Measurements from ENCODE around the gene CASK. TPM values are rescaled to one million over a fixed set of nuclear protein-coding genes. Genes with fewer than 3 reads are reported as not detected.

CASK gene
- total RNA-seq, 1 experiment from 2014 or later: 163 TPM

DNA sequence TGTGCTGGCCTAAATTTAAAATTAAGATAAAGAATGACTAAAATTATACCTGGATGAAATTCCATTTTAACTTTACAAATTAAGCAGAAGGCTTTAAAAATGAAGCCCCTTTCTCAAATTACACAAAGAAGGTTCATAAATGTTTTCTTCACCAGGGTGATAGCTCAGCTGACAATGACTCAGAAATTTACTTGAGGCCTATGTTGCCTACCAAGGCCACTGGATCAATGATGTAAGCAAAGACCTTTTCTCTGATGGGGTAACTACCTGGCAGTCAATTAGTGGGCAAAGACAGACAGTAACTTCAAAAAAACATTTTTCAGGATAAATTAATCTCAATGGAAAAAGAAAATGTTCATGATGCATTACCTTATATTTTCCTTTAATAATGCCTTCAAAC, 258.4 kb downstream of the CASK start:
- Histone ChIP-seq H3K27me3 (replicated peaks; ENCODE audit: control insufficient read depth, insufficient read depth, low read length) (no peaks in the 10 kb centered on the region), H3K9me3 (no peaks in the 10 kb centered on the region), H3K4me1 (no peaks in the 10 kb centered on the region), H3K36me3 (ENCODE audit: control insufficient read depth, insufficient read depth, low read length) (no peaks in the 10 kb centered on the region), H3K4me3 (ENCODE audit: low read depth, low read length) (no peak overlapping the region)
- H3K36me3 Mint-ChIP-seq (ENCODE audit: insufficient read depth, unreplicated experiment): peaks cover 18% of the 10 kb centered on the region
- DNase-seq: no peak
- no TSS peak for BruUV-seq (replicated peaks)
- TF ChIP-seq, protein P1, sequence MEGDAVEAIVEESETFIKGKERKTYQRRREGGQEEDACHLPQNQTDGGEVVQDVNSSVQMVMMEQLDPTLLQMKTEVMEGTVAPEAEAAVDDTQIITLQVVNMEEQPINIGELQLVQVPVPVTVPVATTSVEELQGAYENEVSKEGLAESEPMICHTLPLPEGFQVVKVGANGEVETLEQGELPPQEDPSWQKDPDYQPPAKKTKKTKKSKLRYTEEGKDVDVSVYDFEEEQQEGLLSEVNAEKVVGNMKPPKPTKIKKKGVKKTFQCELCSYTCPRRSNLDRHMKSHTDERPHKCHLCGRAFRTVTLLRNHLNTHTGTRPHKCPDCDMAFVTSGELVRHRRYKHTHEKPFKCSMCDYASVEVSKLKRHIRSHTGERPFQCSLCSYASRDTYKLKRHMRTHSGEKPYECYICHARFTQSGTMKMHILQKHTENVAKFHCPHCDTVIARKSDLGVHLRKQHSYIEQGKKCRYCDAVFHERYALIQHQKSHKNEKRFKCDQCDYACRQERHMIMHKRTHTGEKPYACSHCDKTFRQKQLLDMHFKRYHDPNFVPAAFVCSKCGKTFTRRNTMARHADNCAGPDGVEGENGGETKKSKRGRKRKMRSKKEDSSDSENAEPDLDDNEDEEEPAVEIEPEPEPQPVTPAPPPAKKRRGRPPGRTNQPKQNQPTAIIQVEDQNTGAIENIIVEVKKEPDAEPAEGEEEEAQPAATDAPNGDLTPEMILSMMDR (IDR thresholded peaks at IDR 0.05; ENCODE audit: insufficient read depth in 1 of 2, low read depth in 1 of 2, low read length in 1 of 2, severe bottlenecking in 1 of 2, unreplicated experiment in 1 of 2): no peak
- H3K4me3 Mint-ChIP-seq (ENCODE audit: unreplicated experiment): no peak overlapping the region
- H3K9me3 Mint-ChIP-seq (ENCODE audit: unreplicated experiment): no peaks in the 10 kb centered on the region
- no peaks in the 10 kb centered on the region for H3K4me1 Mint-ChIP-seq (ENCODE audit: low read depth, unreplicated experiment)
- H3K27me3 Mint-ChIP-seq (ENCODE audit: insufficient read depth, unreplicated experiment): no peaks in the 10 kb centered on the region
- ChIA-PET CTCF (no interaction called here), POLR2A (no interaction called here)
- intact Hi-C loops (cut with micrococcal nuclease; ENCODE audit: unreplicated experiment): no loop called here
- H3K27ac Mint-ChIP-seq (ENCODE audit: unreplicated experiment): no peak overlapping the region

DNA sequence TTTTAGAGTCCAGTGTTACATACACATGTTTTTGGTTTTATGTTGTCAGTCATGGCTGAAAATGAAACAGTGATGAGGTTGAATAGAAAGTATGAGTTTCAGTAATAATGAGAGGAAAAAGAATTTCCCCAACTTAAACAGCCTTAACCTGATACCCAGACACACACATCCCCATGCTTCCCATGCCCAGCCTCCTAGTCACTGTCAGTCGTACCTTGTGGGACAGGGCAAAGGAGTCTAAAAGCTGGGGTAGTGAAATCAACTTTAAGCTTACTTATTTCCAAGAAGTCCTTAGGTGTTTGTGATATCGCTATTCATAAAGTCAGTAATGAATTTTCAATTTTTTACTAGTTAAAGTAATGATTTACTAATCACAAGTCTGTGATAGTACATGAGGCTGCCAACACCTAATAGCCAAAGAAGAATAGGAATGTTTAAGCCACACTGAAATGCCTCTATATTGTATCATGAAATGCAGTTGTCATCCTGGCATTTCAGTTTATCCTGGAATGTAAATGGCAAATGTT, 258.9 kb downstream of the CASK start:
- H3K4me1 Mint-ChIP-seq (ENCODE audit: low read depth, unreplicated experiment): no peaks in the 10 kb centered on the region

DNA sequence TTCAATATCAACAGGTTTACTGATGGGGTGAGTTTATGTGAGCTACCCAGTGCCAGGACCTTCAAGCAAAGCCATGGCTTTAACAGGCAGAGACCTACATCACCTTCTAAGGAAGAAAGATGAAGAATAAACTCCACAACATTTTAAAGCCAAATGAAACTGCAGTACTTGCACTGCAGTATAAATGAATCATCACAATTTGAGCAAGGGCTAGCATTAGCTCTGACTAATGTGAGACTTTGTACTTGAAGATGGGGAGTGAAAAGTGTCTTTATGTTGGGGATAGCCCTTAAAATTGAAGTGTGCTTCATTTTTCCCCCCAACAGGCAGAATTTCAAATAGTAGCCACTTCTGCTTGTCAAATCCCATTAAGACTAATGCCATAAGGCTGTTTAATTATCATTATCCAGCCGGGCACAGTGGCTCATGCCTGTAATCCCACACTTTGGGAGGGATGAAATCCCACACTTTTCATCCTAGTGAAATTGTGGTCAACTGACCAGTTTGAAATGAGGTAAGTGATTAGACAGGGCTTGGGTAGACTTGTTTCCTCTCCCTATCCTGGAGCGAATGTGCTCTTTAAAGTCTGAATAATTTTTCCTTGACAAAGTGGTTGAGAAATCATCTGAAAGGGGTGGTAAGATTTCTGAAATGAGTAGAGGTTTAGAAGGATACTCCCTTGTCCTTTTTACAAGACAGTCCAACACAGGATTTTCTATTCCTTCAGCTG, 261.8 kb downstream of the CASK start:
- intact Hi-C loops (cut with micrococcal nuclease; ENCODE audit: unreplicated experiment): no loop called here
- Histone ChIP-seq H3K4me3 (ENCODE audit: low read depth, low read length) (no peak overlapping the region), H3K27me3 (replicated peaks; ENCODE audit: control insufficient read depth, insufficient read depth, low read length) (no peaks in the 10 kb centered on the region), H3K36me3 (ENCODE audit: control insufficient read depth, insufficient read depth, low read length) (no peaks in the 10 kb centered on the region), H3K9me3 (no peaks in the 10 kb centered on the region), H3K4me1 (no peaks in the 10 kb centered on the region)
- H3K36me3 Mint-ChIP-seq (ENCODE audit: insufficient read depth, unreplicated experiment): peaks cover 37% of the 10 kb centered on the region
- POLR2A ChIA-PET: no interaction called here
- BruUV-seq (replicated peaks): no TSS peak
- no peaks in the 10 kb centered on the region for H3K4me1 Mint-ChIP-seq (ENCODE audit: low read depth, unreplicated experiment)
- CTCF ChIA-PET: interaction anchor here (0.6 kb wide), 1 partner anchor 412 kb away, joined by 4 read pairs; no protein-coding TSS in a partner anchor
- TF ChIP-seq, protein P1 (IDR thresholded peaks at IDR 0.05; ENCODE audit: insufficient read depth in 1 of 2, low read depth in 1 of 2, low read length in 1 of 2, severe bottlenecking in 1 of 2, unreplicated experiment in 1 of 2): no peak
- H3K9me3 Mint-ChIP-seq (ENCODE audit: unreplicated experiment): no peaks in the 10 kb centered on the region
- no peak overlapping the region for H3K27ac Mint-ChIP-seq (ENCODE audit: unreplicated experiment)
- no peak overlapping the region for H3K4me3 Mint-ChIP-seq (ENCODE audit: unreplicated experiment)
- H3K27me3 Mint-ChIP-seq (ENCODE audit: insufficient read depth, unreplicated experiment): no peaks in the 10 kb centered on the region
- no peak for DNase-seq

More for the DNA sequence above, 258.9 kb downstream of the CASK start:
- Mint-ChIP-seq H3K4me3 (ENCODE audit: unreplicated experiment) (no peak overlapping the region), H3K27ac (ENCODE audit: unreplicated experiment) (no peak overlapping the region), H3K9me3 (ENCODE audit: unreplicated experiment) (no peaks in the 10 kb centered on the region), H3K27me3 (ENCODE audit: insufficient read depth, unreplicated experiment) (no peaks in the 10 kb centered on the region), H3K36me3 (ENCODE audit: insufficient read depth, unreplicated experiment) (peaks cover 20% of the 10 kb centered on the region)
- CTCF ChIA-PET: no interaction called here
- POLR2A ChIA-PET: no interaction called here
- intact Hi-C loops (cut with micrococcal nuclease; ENCODE audit: unreplicated experiment): no loop called here
- H3K4me3 ChIP-seq (ENCODE audit: low read depth, low read length): no peak overlapping the region
- no peaks in the 10 kb centered on the region for H3K36me3 ChIP-seq (ENCODE audit: control insufficient read depth, insufficient read depth, low read length)
- no peaks in the 10 kb centered on the region for H3K4me1 ChIP-seq
- no peaks in the 10 kb centered on the region for H3K27me3 ChIP-seq (replicated peaks; ENCODE audit: control insufficient read depth, insufficient read depth, low read length)
- DNase-seq: no peak
- TF ChIP-seq, protein P1 (IDR thresholded peaks at IDR 0.05; ENCODE audit: insufficient read depth in 1 of 2, low read depth in 1 of 2, low read length in 1 of 2, severe bottlenecking in 1 of 2, unreplicated experiment in 1 of 2): no peak
- H3K9me3 ChIP-seq: no peaks in the 10 kb centered on the region
- BruUV-seq (replicated peaks): no TSS peak
